ENCODE measurements around the gene HYAL3. TPM values are rescaled to one million over a fixed set of nuclear protein-coding genes. Genes with fewer than 3 reads are reported as not detected.

HYAL3 gene
- total and polyA plus RNA-seq, 2 of the 13 experiments (the other 11 are each of a cell fraction or from before 2014, with no cell fraction given), result 5.5 to 10.4 TPM

GRCh38 chr3:50259432-50260026 is 39.7 kb downstream of the HYAL3 start:
- ChIA-PET CTCF (ENCODE audit: low intra/inter-chr PET ratio, low total read pairs) (interaction anchor here (1.3 to 3.0 kb wide), 2 partner anchors 13 to 67 kb away, joined by 4 to 81 read pairs; no protein-coding TSS in a partner anchor), POLR2A (interaction anchor here (0.6 to 8.0 kb wide), 26 partner anchors 8 to 78 kb away, joined by 3 to 155 read pairs (median 8); partner anchors contain the start of genes GNAI2, HYAL1, HYAL2 and HYAL3)
- FAIRE-seq, result no peak
- Histone ChIP-seq H3K27me3 (ENCODE audit: control insufficient read depth in 1 of 2, insufficient read depth in 2 of 2, low read length in 2 of 2) (no peaks in the 10 kb centered on the region), H4K20me1 (ENCODE audit: insufficient read depth, low read length) (no peaks in the 10 kb centered on the region), H3K9me3 (ENCODE audit: low read length) (no peaks in the 10 kb centered on the region), H3K27ac (ENCODE audit: extremely low read length, insufficient read depth, low read length) (peak overlapping the region; percentile 99), H2AFZ (ENCODE audit: low read length) (no peak overlapping the region), H3K4me3 (replicated peaks in 1 of 3; ENCODE audit: insufficient read depth in 1 of 3, low read depth in 2 of 3, low read length in 3 of 3) (peak overlapping the region; percentile 18 to 76 (median 24)), H3K9ac (ENCODE audit: insufficient read depth, low read depth, low read length) (peak overlapping the region; percentile 94), H3K79me2 (ENCODE audit: insufficient read depth, low read length) (peaks cover 12% of the 10 kb centered on the region), H3K4me1 (ENCODE audit: insufficient read depth, low read length) (peaks cover 53% of the 10 kb centered on the region), H3K4me2 (ENCODE audit: low read depth, low read length) (peak overlapping the region; percentile 88), H3K36me3 (replicated peaks in 1 of 2; ENCODE audit: control insufficient read depth in 1 of 2, insufficient read depth in 2 of 2, low read length in 2 of 2) (peaks cover 13 to 26% of the 10 kb centered on the region in 2 experiments)
- in situ Hi-C loops (cut with HindIII; ENCODE audit: extremely low pct_ligation_motif_present, low pct_unique_long_range_greater_than_20kb), result loop anchor here (5.0 kb wide), 1 partner anchor 63 kb away; the partner anchor contains the start of gene HYAL2
- 57% methylated on average over 14 of the region's 18 CpGs for WGBS (ENCODE audit: low lambda C conversion rate)
- ATAC-seq, result peak; percentile 0; the same call in 2 of the 3 replicates
- DNase-seq (ENCODE audit: low spot score), result no peak
- intact Hi-C loops (cut with micrococcal nuclease; ENCODE audit: unreplicated experiment), result loop anchor here (1.0 to 5.0 kb wide), 2 partner anchors 14 to 43 kb away; partner anchors contain the start of gene HYAL1
- BruUV-seq (replicated peaks), result TSS peak; percentile 36
- 0 out of 2 replicates have a peak, but pooled peaks have one; percentile 6 for TF ChIP-seq BORCS8-MEF2B (CRISPR knock-in tag; IDR thresholded peaks at IDR 0.05)
- no peak for TF ChIP-seq MYNN (CRISPR knock-in tag; IDR thresholded peaks at IDR 0.05; ENCODE audit: low read depth)
- 0 out of 2 replicates have a peak, but pooled peaks have one; percentile 8 for TF ChIP-seq ZBTB43 (CRISPR knock-in tag; conservative IDR thresholded peaks at IDR 0.05)
- TF ChIP-seq ZNF292 (CRISPR knock-in tag; IDR thresholded peaks at IDR 0.05; ENCODE audit: borderline replicate concordance, low read depth), result no peak
- 0 out of 2 replicates have a peak, but pooled peaks have one; percentile 0 for TF ChIP-seq NFKBIZ (CRISPR knock-in tag; IDR thresholded peaks at IDR 0.05)
- TF ChIP-seq MIER3 (CRISPR knock-in tag; IDR thresholded peaks at IDR 0.05; ENCODE audit: borderline replicate concordance), result no peak
- no peak for TF ChIP-seq ZBTB40 (IDR thresholded peaks at IDR 0.05)
- TF ChIP-seq ZBTB40 (CRISPR knock-in tag; IDR thresholded peaks at IDR 0.05), result 0 out of 2 replicates have a peak, but pooled peaks have one; percentile 16
- 0 out of 2 replicates have a peak, but pooled peaks have one; percentile 22 for TF ChIP-seq ZNF879 (CRISPR knock-in tag; IDR thresholded peaks at IDR 0.05)
- no peak for TF ChIP-seq CENPT (CRISPR knock-in tag; IDR thresholded peaks at IDR 0.05; ENCODE audit: low read depth)
